Stimulated activated CD8-positive, alpha-beta memory T cell treated with anti-CD3 and anti-CD28 coated beads, Interleukin-12 subunit alpha, Interleukin-12 subunit beta, amount 100 ng/mL, for 4 hours (primary cell): Measurements from ENCODE around the gene MEGF8.

Source experiments
- DNase-seq: peaks from one replicate; pipeline ENCODE4 v3.0.0-alpha.2; 2020; ENCODE audit warnings: low read depth

The MEGF8 gene

GRCh38 chr19:42386974-42387707, 61.7 kb downstream of the MEGF8 start:
- peak; percentile 36 for DNase-seq

- no peak for DNase-seq
Measured at GRCh38 chr19:42388851-42389489, 63.5 kb downstream of the MEGF8 start.

- DNase-seq, result no peak
Measured at GRCh38 chr19:42389899-42390298, 64.5 kb downstream of the MEGF8 start, which contains the start of gene CNFN. Gene CNFN (minus strand): TSS chr19:42390297. CDS start chr19:42389037, 1,260 bp downstream.

GRCh38 chr19:42392165-42392564, 66.7 kb downstream of the MEGF8 start:
- no peak for DNase-seq

- no peak for DNase-seq
Measured at GRCh38 chr19:42394751-42395150, 69.3 kb downstream of the MEGF8 start.

GRCh38 chr19:42396381-42397262, 71.2 kb downstream of the MEGF8 start:
- peak; percentile 88 for DNase-seq

- DNase-seq, result no peak
Measured at GRCh38 chr19:42397263-42398166, 72.1 kb downstream of the MEGF8 start.

GRCh38 chr19:42400404-42400803, 75.0 kb downstream of the MEGF8 start:
- DNase-seq, result no peak

- DNase-seq, result peak; percentile 54
Measured at GRCh38 chr19:42401365-42402303, 76.2 kb downstream of the MEGF8 start.

- no peak for DNase-seq
Measured at GRCh38 chr19:42402376-42403116, 77.1 kb downstream of the MEGF8 start.

GRCh38 chr19:42403586-42403985, 78.2 kb downstream of the MEGF8 start:
- DNase-seq, result no peak

GRCh38 chr19:42406111-42406510, 80.7 kb downstream of the MEGF8 start:
- no peak for DNase-seq

- no peak for DNase-seq
Measured at GRCh38 chr19:42407085-42407815, 81.8 kb downstream of the MEGF8 start.

GRCh38 chr19:42407816-42408175, 82.4 kb downstream of the MEGF8 start:
- DNase-seq, result no peak

GRCh38 chr19:42409477-42409876, 84.0 kb downstream of the MEGF8 start:
- DNase-seq, result no peak

- DNase-seq, result no peak
Measured at GRCh38 chr19:42410371-42410770, 84.9 kb downstream of the MEGF8 start.

GRCh38 chr19:42411581-42412178, 86.2 kb downstream of the MEGF8 start:
- DNase-seq, result no peak

GRCh38 chr19:42412227-42412626, 86.8 kb downstream of the MEGF8 start:
- DNase-seq, result no peak

- DNase-seq, result no peak
Measured at GRCh38 chr19:42412661-42413076, 87.2 kb downstream of the MEGF8 start.
